GM19455 (cell line): ENCODE data around the gene PARD3.
"Not testable (repeated sequence)": the region's sequence is repeated elsewhere in the genome, so short reads cannot be mapped to it uniquely, and the experiment has no call there.

Experiments used
- ATAC-seq: cut with Tn5 transposase; IDR thresholded peaks from one replicate; pipeline ENCODE4 v1.9.1; 2021; ENCODE audit not compliant: unreplicated experiment

Gene PARD3

DNA sequence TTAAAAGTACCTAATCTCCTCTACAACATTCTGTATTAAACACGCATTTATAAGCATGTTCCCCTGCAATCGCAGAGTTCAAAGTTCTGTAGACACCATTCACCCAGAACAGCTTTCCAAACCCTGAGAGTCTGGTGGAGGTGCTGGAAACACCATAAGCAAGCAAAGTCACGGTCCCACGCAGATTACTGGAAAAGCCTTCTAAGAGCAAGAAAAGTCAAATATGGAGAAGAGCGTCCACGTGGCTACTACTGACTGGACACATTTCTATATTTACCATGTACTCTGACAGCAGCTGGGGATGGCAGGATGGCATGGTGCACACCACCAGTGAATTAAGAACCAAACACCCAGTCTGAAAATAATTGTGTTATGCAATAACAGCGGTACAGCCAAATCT is 97.7 kb downstream of the PARD3 start:
- ATAC-seq: no peak

DNA sequence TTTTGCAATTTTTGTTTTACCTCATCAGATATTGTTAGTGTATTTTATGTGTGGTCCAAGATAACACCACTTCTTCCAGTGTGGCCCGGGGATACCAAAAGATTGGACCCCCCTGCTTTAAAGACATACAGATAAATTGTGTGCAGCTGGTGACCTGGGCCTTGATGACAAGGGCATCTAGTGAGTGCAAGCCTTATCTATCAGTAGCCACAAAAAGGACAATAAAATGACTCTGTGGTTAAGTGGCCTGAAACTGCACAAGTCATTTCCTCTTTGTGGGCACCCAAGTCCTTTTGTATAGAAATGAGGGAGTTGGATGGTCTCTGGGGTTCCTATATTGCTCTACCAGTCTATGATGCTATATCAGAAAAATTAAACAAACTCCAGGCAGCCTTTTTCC is 98.1 kb downstream of the PARD3 start:
- no peak for ATAC-seq

DNA sequence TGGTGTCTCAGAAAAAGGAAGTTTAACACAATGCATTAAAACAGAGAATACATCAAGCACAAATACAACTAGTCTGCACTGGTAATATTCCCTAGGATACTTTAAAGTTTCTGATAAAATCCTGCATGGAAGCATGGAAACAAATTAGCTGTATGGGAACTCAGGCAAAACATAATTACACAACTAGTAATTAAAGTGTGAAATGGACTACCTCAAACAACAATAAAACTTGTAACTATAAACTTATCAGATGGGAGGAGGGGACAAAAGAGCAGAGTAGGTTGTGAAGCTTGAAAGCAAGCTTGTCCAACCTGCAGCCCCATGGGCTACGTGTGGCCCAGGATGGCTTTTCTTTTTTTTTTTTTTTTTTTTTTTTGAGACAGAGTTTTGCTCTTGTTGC is 98.9 kb downstream of the PARD3 start:
- ATAC-seq: no peak

DNA sequence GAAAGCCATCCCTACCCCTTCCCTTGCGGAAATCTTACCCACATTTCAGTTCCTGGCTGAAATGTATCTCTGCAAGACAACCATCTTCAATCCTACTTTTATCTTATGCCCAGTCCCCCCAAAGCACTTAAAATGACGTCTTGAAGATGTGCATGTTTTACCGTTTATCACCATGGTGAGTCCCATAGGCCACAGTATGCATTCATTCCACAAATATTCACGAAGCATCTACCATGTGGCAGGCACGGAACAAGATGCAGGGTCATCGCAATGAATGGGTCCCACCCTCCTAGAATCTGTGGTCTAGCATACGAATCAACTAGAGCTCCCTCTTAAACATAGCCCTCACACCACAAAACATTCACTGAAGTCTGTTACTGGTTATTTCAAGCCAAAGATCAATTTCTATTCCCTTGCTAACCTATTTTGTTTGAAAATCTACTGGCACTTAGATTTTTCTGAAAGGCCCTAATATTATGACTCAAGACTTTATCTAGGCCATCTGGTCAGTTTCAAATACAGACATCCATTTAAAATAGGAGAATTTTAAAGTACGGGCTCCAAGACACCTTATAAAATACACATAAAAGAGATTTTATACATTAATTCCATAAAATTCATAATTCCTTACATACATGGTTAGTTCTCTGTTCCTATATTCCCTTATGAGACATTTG is 99.4 kb downstream of the PARD3 start:
- ATAC-seq: no peak

DNA sequence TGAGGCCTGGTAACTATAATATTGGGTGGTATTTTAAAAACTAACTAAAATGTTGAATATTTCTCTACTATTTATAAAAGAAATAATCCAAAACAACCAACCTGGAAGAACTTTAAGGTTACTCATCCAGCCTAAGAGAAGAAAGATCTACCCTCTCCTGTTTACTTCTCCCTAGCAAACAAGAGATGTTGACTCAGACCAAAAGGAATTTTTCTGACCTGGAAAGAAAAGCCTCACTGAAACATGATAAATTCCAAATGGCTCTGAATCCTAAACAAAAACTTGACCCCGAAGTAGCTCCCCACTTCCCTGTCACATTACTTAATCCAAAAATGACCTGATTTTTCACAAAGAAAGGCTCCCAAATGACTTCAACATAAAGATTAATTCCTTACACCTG is 101.2 kb downstream of the PARD3 start:
- ATAC-seq: no peak

DNA sequence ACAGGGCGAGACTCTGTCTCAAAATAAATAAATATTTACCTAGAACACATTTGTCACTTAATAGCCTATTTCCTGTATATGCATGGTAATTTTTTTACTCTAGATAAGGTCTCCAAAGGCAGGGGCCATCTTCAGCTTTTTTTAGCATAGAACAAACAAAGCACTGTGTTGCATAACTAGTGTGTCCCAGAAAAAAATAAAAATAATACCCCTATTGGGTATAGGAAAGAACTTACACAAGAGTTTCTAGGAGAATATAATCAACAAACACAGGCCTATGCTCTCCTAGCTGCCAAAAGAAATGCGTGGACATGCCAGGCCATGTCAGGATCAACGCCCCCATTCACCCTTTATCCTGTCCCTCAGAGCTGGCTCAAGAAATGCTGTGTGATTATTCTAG is 103.6 kb downstream of the PARD3 start:
- ATAC-seq: no peak

DNA sequence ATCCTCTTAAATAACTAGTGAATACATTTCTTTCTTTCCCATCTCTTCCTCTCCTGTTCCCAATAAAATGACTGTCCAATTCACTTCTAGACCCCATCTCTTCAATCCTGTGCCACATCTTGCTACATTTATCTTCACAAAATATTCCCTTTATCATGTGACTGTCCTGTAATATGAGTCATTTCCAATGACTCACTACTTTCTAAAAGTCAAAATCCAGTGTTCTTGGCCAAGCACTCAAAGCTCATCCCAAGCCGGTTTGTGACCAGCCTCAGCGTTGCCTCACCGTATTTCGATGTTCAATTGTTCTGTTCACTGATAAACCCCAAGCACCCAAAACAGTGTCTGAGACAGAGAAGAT is 104.7 kb downstream of the PARD3 start:
- no peak for ATAC-seq

DNA sequence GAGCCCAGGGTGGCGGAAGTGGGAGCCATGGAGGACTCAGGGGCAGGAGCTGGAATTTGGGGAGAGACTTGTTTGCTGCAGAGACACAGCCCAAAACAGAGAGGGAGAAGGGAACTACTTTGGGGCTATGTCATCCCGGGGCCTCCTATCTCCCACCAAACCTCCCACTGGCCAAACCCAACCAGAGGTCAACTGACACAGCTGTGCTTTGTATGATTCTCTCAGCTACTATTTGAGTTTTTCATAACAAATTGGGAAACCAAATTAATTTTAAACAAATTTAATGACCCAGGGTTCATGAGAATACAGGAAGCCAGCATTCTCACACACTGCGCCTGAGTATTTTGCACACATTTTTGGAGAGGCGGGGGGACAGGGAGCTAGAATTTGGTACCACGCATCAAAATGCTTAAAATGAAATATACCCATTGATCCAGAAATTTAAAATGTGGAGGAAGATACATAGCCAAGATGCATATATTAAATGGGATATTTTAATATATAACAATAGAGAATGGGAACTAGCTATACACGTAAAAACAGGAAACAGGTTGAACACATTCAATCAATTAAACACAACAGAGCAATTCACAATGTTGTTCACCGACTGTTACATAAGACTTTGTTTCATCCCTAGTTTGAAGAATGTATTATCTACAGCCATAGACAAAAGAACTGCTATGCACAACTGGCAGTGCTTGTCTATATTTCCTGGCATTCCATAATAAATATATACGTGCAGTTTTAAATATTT is 105.3 kb downstream of the PARD3 start:
- ATAC-seq: no peak

DNA sequence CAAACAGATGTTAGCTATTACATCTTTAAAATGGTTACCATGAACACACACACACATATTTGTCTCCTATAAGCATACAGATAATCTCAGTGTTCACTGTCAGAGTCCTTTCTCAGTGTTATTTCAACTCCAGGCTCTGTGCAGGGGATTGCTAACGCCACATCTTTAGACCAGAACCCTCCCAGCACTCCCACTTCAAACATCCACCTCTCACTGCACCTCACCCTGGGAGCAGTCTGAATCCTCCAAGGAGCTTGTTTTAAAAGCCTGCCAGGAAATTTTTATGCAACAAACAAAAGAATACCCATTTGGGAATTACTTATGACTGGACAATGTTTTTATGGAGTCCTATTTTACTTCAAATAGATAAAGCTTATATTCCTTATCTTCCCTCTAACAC is 107.4 kb downstream of the PARD3 start:
- ATAC-seq: no peak

DNA sequence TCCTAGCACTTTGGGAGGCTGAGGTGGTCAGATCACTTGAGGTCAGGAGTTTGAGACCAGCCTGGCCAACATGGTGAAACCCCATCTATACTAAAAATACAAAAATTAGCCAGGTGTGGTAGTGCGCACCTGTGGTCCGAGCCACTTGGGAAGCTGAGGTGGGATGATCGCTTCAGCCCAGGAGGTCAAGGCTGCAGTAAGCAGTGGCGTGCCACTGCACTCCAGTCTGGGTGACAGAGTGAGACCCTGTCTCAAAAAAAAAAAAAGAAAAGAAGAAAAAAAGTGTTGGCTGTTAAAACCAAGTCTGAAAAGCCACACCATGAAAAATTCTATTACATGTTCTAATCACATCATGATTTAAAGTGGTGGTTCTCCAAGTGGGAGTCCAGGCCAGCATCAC is 108.1 kb downstream of the PARD3 start:
- not testable (repeated sequence) for ATAC-seq

DNA sequence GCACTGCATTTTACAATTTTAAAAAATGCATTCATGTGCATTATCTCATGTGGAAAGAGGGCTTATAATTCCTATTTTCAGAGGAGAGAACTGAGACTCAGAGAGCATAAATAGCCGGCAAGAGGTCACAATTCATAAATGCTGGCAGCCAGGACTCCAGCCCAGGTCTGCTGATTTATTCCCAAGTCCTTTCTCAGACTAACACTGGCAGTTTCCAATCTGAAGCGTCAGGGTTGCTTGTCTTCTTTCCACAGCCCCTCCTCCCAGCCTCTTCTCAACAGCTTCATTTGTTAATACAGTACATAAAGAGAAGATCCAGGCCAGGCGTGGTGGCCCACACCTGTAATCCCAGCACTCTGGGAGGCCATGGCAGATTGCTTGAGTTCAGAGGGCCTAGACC is 108.9 kb downstream of the PARD3 start:
- ATAC-seq: no peak

DNA sequence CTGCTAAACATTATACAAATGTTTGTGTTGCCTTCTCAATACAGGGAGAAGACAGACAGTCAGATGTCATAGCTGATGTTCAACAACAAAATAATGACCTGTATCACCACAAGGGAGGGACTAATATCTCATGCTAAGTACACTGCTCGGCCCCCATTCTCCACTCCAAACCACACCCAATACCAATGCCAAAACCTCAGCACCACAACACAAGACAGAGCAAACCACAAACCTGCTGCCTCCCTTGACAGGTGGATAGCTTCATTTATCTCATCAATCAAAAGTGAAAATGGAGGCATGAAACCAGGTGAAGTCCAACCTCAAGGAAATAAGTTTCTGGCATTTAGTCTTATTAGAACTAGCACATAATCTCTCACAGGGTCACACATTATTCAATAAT is 109.5 kb downstream of the PARD3 start:
- ATAC-seq: no peak

DNA sequence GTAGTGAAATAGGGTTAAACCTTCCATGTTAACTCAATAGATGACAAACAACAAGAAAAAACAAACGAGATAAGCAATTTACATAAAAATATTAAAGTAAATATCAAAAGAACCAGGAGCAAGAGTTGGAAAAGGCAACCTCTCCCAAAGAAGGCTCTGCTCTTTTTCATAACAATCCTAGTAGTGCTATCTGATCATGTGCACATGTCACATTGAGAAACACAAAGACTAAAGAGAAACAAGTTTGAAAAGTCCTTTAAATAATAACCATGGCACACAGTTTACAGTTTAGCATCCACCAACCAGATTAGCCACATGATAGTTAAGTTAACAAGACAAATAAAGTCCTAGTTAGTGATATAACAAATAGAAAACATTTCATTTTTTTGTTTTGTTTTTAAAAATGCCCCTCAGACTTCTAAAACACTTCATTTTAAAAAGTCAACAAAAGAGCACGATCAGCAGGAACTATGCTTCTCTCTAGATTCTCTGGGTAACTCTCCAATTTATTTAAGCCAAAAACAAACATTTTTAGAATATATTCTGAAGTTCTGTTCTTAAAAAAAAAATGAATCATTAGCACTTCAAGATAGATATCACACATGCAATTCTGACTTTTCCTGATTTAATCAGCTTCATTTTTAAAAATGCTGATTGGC is 110.4 kb downstream of the PARD3 start:
- ATAC-seq: no peak

DNA sequence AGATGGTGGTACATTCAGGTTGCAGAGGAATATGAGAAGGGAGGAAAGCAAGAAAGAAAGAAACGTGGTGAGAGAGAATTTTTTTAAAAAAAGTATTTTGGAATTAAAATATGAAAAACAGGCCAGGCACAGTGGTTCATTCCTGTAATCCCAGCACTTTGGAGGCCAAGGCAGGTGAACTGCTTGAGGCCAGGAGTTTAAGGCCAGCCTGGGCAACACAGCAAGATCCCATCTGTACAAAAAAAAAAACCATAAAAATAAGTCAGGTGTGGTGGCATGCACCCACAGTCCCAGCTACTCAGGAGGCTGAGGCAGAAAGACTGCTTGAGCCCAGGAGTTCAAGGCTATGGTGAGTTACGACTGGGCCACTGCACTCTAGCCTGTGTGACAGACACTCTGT is 112.1 kb downstream of the PARD3 start:
- ATAC-seq: no peak

DNA sequence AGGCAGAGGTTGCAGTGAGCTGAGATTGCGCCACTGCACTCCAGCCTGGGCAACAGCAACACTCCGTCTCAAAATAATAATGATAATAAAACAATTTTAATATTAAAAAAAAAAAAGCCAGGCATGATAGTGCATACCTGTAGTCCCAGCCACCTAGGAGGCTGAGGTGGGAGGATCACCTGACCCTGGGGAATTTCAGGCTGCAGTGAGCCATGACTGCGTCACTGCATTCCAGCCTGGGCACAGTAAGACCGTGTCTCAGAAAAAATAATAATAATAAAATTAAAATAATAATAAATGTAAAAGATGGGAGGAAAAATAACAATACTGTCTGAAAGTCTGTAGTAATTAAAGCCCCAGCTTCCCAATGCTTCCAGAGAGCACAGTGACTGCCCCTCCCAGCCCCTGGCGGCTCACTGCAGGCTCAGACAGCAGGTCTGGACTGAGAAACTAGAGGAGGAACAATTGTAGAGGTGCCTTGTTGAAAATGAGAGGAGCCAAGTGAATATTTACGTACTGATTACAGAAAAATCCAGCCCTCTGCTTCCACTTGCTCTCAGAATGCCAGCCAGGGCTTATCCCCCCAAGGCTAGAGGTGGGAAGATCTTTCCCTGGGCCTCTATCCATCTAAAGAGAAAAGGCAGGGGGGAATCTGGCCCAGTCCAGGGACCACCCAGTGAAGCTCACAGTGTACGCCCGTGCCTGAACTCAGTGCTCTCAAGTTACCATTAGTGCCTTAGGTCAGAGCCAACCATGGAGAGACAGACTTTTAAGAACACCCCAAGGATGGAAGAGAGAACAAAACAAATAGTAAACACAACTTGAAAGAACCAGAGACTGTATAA is 112.8 kb downstream of the PARD3 start:
- no peak for ATAC-seq

DNA sequence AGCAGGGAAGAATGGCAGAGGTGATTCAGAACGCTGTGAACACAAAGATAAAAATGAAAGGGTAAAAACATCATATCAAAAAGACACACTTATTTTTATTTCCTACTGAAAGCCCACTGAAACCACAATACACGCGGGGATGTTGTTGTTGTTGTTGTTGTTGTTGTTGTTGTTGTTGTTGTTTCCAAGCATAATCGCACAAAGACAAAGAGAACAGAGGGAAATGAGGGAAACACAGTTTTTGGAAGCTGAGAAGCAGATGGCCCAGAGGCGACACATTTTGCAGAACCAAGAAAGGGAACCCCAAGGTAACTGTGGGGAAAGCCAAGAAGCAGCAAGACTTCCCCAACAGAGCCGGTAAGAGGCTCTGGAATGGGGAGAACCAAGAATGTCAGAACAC is 113.9 kb downstream of the PARD3 start:
- ATAC-seq: no peak

DNA sequence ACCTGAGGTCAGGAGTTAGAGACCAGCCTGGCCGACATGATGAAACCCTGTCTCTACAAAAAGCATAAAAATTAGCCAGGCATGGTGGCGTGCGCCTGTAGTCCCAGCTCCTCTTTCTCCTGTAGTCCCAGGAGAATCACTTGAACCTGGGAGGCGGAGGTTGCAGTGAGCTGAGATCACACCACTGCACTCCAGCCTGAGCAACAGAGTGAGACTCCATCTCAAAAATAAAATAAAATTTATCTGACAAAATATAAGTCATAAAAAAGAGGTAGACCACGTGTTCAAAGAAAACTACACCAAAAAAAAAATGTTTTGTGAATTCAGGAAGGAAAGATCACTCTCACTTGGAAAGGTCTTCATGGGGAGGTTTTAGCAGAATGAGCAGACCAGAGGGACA is 114.3 kb downstream of the PARD3 start:
- not testable (repeated sequence) for ATAC-seq

DNA sequence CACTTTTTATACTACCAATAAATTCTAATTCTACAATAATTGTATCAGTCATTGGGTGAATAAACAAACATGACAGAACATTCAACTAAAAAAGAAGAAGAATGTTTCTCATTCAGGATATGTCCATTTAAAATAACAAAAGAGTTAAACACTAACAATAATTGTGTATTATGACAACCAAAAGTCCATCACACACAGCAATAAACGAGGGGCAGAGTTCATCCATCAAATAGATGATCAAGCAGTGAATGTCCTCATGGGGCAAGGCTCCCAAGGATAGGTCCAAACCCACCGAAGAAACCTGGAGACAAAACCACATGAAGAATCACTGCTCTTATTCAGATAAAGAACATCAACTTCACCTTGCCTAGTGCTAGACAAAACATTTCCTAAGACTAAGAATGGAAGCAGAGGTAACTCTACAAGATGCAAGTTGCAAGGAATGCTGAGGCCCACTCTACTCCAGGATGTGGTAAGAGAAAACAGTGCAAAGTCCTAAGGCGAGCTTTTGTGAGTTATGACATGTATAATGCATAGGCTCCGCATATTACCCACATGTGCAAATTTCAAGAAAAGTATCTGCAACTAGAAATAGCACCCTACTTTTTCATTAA is 115.1 kb downstream of the PARD3 start:
- no peak for ATAC-seq

DNA sequence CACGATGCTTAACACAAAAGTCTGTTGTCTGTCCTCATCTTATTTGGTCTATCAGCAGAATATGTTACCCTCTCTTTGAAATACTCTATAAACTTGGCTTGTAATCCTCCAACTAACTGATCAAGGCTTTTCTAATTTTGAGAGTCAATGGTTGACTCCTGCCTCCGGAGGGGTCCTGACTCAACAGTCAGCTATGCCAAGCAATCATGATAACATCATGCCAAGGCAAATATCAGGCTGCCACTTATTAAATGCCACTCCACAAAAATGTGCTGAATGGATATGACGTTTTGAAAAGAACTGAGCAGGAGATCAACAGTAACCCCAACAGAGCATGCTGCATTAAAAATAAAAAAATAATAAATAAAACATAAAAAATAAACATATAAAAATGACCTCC is 116.1 kb downstream of the PARD3 start:
- ATAC-seq: no peak

DNA sequence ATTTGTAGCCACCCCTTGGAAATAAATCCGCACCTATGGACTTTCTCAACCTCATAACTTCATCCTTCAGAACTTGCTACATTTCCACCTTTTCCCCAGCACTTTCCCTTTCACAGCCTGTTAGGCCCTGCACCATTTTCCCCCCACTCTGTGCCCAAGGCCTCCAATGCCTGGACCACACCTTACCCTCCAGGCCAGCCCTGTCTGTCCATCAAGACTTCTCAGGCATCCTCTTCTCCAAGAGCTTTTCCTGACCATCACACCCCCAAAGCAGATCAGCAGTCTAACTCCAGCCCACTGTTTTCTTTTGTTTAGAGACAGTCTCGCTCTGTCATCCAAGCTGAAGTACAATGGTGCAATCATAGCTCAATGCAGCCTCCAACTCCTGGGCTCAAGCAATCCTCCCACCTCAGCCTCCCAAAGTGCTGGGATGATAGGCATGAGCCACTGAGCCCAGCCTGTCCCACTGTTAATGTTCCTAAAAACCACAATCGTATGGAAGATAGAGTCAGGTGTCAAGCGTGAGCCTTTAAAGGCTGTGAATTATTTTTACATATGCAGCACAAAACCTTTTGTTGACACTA is 116.8 kb downstream of the PARD3 start:
- no peak for ATAC-seq
